Esophagus (tissue), 2 donors: Measurements from ENCODE around the gene ZBTB21. TPM values are rescaled to one million over a fixed set of nuclear protein-coding genes. Genes with fewer than 3 reads are reported as not detected.

Experiments used
- H3K27ac ChIP-seq, 2 donors: one replicate each; pipeline ENCODE4 v1.5.1; 2013; ENCODE audit warnings: low read depth in 2 of 2, mild to moderate bottlenecking in 2 of 2, inconsistent platforms in 1 of 2, low read length in 1 of 2, moderate library complexity in 1 of 2
- H3K27me3 ChIP-seq, 2 donors: one replicate each; pipeline ENCODE4 v1.6.1; 2013; ENCODE audit warnings: low read length in 2 of 2, control low read depth in 1 of 2, mild to moderate bottlenecking in 1 of 2; ENCODE audit not compliant: insufficient read depth in 2 of 2, control insufficient read depth in 1 of 2
- H3K36me3 ChIP-seq, 2 donors: one replicate each; pipeline ENCODE4 v1.6.1; 2013; ENCODE audit warnings: low read length in 1 of 2; ENCODE audit not compliant: control insufficient read depth in 2 of 2, insufficient read depth in 2 of 2
- H3K4me1 ChIP-seq, 2 donors: one replicate each; pipeline ENCODE4 v1.6.1; 2013; ENCODE audit warnings: low read length in 1 of 2; ENCODE audit not compliant: control insufficient read depth in 2 of 2, insufficient read depth in 2 of 2
- H3K4me3 ChIP-seq, 2 donors: one replicate each; pipeline ENCODE4 v1.5.1; 2013; ENCODE audit warnings: low read length in 2 of 2, mild to moderate bottlenecking in 2 of 2, low read depth in 1 of 2, moderate library complexity in 1 of 2
- H3K9me3 ChIP-seq, 2 donors: one replicate each; pipeline ENCODE4 v1.6.1; 2013; ENCODE audit warnings: mild to moderate bottlenecking in 2 of 2, low read depth in 1 of 2, low read length in 1 of 2, moderate library complexity in 1 of 2; ENCODE audit not compliant: control insufficient read depth in 2 of 2, insufficient read depth in 1 of 2
- WGBS, 2 donors: extraction: QIAGEN DNeasy Blood & Tissue Kit; methylation state at CpG; one replicate each; pipeline ENCODE4 v1.1.7; 2013; 5-methylcytosine and 5-hydroxymethylcytosine counted together
- polyA plus RNA-seq, 2 donors: library from polyadenylated mRNA; stranded (reverse); fragments of 200-250 nt; gene quantifications; one replicate each; pipeline ENCODE4 v1.2.3, GENCODE V29; 2013
- donor health status: healthy with polysubstance abuse.
- donor health status: Bipolar disorder and iron deficiency.

The ZBTB21 gene
- polyA plus RNA-seq, 2 donors, result 1.6 to 2.7 TPM

DNA sequence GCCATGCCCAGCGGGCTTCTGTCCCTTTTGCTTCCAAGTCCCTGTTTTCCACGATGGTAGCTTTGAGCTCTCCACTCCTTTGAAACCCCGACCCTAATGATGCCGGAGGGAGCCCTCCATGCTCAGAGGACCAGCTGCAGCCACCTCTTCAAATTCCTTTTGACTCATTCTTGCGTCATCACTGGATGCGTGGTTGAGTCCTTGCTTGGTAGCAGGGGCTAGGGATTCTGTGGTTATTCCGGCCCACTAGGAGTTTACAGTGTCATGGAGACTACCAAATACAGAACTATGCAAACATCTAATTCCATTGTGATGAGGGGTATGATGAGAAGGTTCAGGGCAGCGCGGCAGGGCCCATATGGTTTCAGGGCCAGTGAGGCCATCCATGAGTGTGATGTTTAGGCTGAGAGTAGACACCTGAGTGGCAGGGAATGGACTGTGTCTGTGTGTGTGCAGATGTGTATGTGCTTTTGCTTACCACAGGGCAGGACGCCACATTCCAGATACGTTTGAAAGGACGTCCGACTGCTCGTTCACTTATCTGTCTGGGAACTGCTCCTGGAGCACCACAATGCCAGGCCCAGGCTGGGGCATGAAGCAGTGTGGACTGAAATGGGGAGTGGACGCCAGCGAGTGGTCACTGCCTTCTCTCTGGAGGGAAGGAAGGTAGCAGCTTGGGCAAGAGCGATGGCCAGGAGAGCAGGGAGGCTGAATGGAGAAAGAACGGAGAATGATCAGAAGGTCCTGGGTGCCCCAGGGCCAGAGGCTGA, 30.4 kb upstream of the ZBTB21 start:
- WGBS, 2 donors, result 77 to 83% methylated on average over 18 of the region's 18 CpGs
- Histone ChIP-seq H3K4me3 (no peak overlapping the region), H3K27me3 (no peaks in the 10 kb centered on the region), H3K9me3 (no peaks in the 10 kb centered on the region), H3K27ac (peak overlapping the region; percentile 3 to 56), H3K4me1 (peaks cover 0 to 14% of the 10 kb centered on the region in 2 donors), H3K36me3 (no peaks in the 10 kb centered on the region)

DNA sequence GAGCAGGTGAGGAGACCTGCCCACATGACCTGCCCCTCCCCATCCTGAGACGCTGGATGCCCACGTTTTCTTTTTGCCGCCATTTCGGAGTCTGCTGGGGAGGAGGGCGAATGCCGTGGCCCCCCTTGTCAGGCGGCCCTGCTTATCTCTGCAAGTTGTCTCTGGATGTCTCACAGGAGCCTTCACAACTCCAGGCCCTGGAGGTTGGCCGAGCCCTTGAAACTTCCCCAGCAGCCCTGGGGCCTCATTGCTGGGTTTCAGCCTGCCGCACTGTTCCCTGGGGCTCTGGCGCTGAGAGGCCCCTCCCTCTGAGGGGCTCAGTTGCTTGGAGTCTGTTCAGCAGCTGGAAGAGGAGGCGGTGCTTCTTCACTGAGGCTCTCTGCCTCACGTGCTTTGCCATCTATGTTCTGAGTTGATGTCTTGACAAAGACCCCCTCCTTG, 29.8 kb upstream of the ZBTB21 start:
- Histone ChIP-seq H3K9me3 (no peaks in the 10 kb centered on the region), H3K27ac (peak overlapping the region; percentile 3 to 54), H3K36me3 (no peaks in the 10 kb centered on the region), H3K4me3 (no peak overlapping the region), H3K27me3 (no peaks in the 10 kb centered on the region), H3K4me1 (peaks cover 0 to 14% of the 10 kb centered on the region in 2 donors)
- 40 to 55% methylated on average over 12 of the region's 12 CpGs for WGBS, 2 donors

GRCh38 chr21:42039470-42039901, 29.3 kb upstream of the ZBTB21 start:
- H3K9me3 ChIP-seq, result no peaks in the 10 kb centered on the region
- 27 to 35% methylated on average over 5 of the region's 5 CpGs for WGBS, 2 donors
- no peak overlapping the region for H3K4me3 ChIP-seq
- H3K4me1 ChIP-seq, result peaks cover 0 to 14% of the 10 kb centered on the region in 2 donors
- peak overlapping the region in 1 of 2 donors; percentile 54 for H3K27ac ChIP-seq
- no peaks in the 10 kb centered on the region for H3K27me3 ChIP-seq
- no peaks in the 10 kb centered on the region for H3K36me3 ChIP-seq

DNA sequence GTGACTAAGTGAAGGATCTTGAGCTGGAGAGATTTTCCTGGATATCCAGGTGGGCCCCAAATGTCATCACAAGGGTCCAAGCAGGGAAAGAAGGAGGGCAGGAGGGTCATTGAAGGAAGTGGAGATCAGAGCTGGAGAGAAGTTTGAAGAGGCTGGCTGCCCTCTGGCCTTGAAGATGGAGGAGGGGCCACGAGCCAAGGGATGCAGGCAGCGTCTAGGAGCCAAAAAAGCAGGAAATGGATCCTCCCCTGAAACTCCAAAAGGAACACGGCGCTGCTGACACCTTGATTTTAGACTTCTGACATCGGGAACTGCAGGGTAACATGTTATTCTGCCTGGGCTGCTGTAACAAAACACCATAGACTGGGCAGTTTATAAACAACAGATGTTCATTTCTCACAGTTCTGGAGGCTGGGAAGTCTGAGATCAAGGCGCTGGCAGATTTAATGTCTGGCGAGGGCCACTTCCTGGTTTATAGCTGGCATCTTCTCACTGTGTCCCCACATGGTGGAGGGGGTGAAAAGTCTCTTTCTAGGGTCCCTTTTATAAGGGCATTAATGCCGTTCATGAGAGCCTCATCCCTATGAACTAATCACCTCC, 28.8 kb upstream of the ZBTB21 start:
- WGBS, 2 donors, result 71 to 75% methylated on average over 8 of the region's 8 CpGs
- H3K27ac ChIP-seq, result peak overlapping the region in 1 of 2 donors; percentile 35

DNA sequence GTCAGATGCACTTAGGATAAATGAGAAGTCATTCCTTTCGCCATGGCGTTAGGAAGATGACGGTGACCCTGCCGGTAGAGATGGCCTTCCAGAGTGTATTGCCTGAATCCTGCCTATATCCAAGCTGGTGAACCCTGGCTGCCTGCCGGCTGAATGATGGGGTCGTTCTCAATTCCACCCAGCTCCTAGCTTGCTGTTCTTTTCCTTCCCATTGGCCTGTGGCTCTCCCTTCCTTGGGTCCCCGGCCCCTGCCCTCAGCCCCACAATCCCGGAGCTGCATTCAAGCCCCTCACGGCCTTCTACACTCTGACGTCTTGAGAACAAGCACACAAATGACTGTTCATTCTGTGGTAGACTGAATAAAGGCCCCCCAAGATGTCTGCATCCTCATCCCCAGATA, 28.2 kb upstream of the ZBTB21 start:
- no peaks in the 10 kb centered on the region for H3K36me3 ChIP-seq
- H3K27ac ChIP-seq, result no peak overlapping the region
- H3K27me3 ChIP-seq, result no peaks in the 10 kb centered on the region
- 90 to 95% methylated on average over 10 of the region's 10 CpGs for WGBS, 2 donors
- H3K9me3 ChIP-seq, result no peaks in the 10 kb centered on the region
- H3K4me3 ChIP-seq, result no peak overlapping the region
- H3K4me1 ChIP-seq, result peaks cover 0 to 14% of the 10 kb centered on the region in 2 donors

More for the DNA sequence above, 28.8 kb upstream of the ZBTB21 start:
- H3K27me3 ChIP-seq, result no peaks in the 10 kb centered on the region
- peaks cover 0 to 14% of the 10 kb centered on the region in 2 donors for H3K4me1 ChIP-seq
- no peaks in the 10 kb centered on the region for H3K9me3 ChIP-seq
- no peak overlapping the region for H3K4me3 ChIP-seq
- no peaks in the 10 kb centered on the region for H3K36me3 ChIP-seq

- Histone ChIP-seq H3K36me3 (no peaks in the 10 kb centered on the region), H3K4me3 (no peak overlapping the region), H3K4me1 (peaks cover 0 to 14% of the 10 kb centered on the region in 2 donors), H3K27me3 (no peaks in the 10 kb centered on the region), H3K27ac (no peak overlapping the region), H3K9me3 (no peaks in the 10 kb centered on the region)
- 57 to 69% methylated on average over 12 of the region's 12 CpGs for WGBS, 2 donors
Observed at GRCh38 chr21:42037943-42038342, 27.8 kb upstream of the ZBTB21 start.

DNA sequence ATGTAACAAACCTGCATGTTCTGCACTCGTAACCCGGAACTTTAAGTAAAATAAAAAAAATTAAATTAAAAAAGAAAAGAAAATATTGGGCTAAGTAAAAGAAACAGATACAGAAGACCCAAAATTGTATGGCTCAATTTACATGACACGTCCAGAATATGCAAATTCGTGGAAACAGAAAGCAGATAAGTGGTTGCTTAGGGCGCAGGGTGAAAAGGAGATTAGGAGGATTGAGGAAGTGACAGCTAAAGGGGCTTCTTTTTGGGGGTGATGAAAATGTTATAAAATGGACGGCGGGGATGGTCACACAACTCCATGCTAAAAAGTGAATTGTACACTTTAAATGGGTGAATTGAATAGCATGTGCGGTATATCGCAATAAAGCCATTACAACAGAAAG, 27.4 kb upstream of the ZBTB21 start:
- 91 to 93% methylated on average over 9 of the region's 9 CpGs for WGBS, 2 donors
- Histone ChIP-seq H3K9me3 (no peaks in the 10 kb centered on the region), H3K27me3 (no peaks in the 10 kb centered on the region), H3K27ac (no peak overlapping the region), H3K4me1 (peaks cover 0 to 10% of the 10 kb centered on the region in 2 donors), H3K36me3 (no peaks in the 10 kb centered on the region), H3K4me3 (no peak overlapping the region)

DNA sequence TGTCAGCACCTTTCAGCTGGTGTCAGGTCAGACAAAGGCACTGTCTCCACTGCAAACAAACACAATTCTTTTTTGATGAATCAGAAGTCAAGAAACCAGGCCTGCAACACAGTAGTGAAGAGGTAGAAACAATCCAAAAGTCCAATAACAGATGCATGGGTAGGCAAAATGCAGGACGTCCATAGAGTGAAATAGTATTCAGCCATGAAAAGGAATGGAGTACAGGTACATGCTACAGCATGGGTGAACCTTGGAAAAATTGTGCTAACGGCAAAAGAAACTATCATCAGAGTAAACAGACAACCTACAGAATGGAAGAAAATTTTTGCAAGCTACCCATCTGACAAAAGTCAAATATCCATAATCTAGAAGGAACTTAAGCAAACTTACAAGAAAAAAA, 26.2 kb upstream of the ZBTB21 start:
- 93 to 96% methylated on average over 2 of the region's 2 CpGs for WGBS, 2 donors
- no peaks in the 10 kb centered on the region for H3K27me3 ChIP-seq
- no peaks in the 10 kb centered on the region for H3K9me3 ChIP-seq
- no peak overlapping the region for H3K27ac ChIP-seq
- H3K4me1 ChIP-seq, result peaks cover 0 to 13% of the 10 kb centered on the region in 2 donors
- no peak overlapping the region for H3K4me3 ChIP-seq
- H3K36me3 ChIP-seq, result no peaks in the 10 kb centered on the region

DNA sequence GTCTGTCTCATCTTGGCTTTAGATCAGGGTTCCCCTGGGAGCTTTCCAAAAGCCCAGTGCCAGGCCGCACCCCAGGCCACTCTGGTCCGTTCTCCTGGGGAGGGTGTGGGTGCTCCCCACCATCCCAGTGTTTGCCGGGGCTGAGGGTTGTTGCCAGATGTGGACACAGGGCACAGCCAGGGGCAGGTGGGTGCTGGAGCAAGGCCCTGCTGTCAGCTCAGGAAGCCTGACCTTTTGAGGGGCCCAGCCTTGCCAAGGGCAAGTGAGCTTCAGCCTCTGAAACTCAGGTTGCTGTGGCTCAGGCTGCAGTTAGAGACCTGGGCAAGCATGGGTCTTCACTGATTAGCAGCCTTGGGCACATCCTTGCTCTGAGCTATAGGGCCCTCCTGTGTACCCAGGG, 22.8 kb upstream of the ZBTB21 start:
- H3K27me3 ChIP-seq, result no peaks in the 10 kb centered on the region
- no peaks in the 10 kb centered on the region for H3K9me3 ChIP-seq
- no peaks in the 10 kb centered on the region for H3K36me3 ChIP-seq
- H3K4me3 ChIP-seq, result no peak overlapping the region
- peaks cover 0 to 2% of the 10 kb centered on the region in 2 donors for H3K4me1 ChIP-seq
- H3K27ac ChIP-seq, result no peak overlapping the region
- 80 to 85% methylated on average over 3 of the region's 3 CpGs for WGBS, 2 donors
